Smooth muscle cell (in vitro differentiated cells): ENCODE results near the gene ARHGEF7. TPM values are rescaled to one million over a fixed set of nuclear protein-coding genes. Genes with fewer than 3 reads are reported as not detected.
A peak's percentile ranks its signal among the peaks of the same experiment; 100 is the strongest.
"Not testable (repeated sequence)": the region's sequence is repeated elsewhere in the genome, so short reads cannot be mapped to it uniquely, and the experiment has no call there.

Source experiments
- DNase-seq: peaks from one replicate; lab custom pipeline; 2025; ENCODE audit not compliant: unreplicated experiment; lab: John Stamatoyannopoulos, UW
- H2AFZ ChIP-seq: fragments of 200-600 bp; sonication (generic); 2 replicates; pipeline ENCODE4 v1.6.0; 2016; ENCODE audit warnings: antibody characterized with exemption, low read depth, mild to moderate bottlenecking
- H3F3A ChIP-seq: fragments of 200-600 bp; sonication (generic); 2 replicates; pipeline ENCODE4 v1.6.0; 2017; ENCODE audit warnings: antibody characterized with exemption, low read depth
- H3K27ac ChIP-seq: fragments of 200-600 bp; sonication (generic); 2 replicates; pipeline ENCODE4 v1.5.1; 2016; ENCODE audit warnings: low read depth, mild to moderate bottlenecking
- H3K27me3 ChIP-seq: fragments of 200-600 bp; sonication (generic); 2 replicates; pipeline ENCODE4 v1.6.1; 2016; ENCODE audit warnings: low read depth, mild to moderate bottlenecking
- H3K36me3 ChIP-seq: fragments of 200-600 bp; sonication (generic); 2 replicates; pipeline ENCODE4 v1.5.1; 2016; ENCODE audit warnings: low read depth
- H3K4me1 ChIP-seq: fragments of 200-600 bp; sonication (generic); 2 replicates; pipeline ENCODE4 v1.5.1; 2016; ENCODE audit warnings: low read depth
- H3K4me2 ChIP-seq: fragments of 200-600 bp; sonication (generic); 2 replicates; pipeline ENCODE4 v1.6.0; 2016; ENCODE audit warnings: mild to moderate bottlenecking
- H3K4me3 ChIP-seq: fragments of 200-600 bp; sonication (generic); 2 replicates; pipeline ENCODE4 v1.5.1; 2016; ENCODE audit warnings: mild to moderate bottlenecking
- H3K79me2 ChIP-seq: fragments of 200-600 bp; sonication (generic); 2 replicates; pipeline ENCODE4 v1.6.0; 2016; ENCODE audit warnings: low read depth, mild to moderate bottlenecking
- H3K9ac ChIP-seq: fragments of 200-600 bp; sonication (generic); 2 replicates; pipeline ENCODE4 v1.6.0; 2016; ENCODE audit warnings: low read depth
- H3K9me3 ChIP-seq: fragments of 200-600 bp; sonication (generic); replicated peaks from 2 replicates; pipeline ENCODE4 v1.5.1; 2016; ENCODE audit warnings: low read depth
- H4K20me1 ChIP-seq: fragments of 200-600 bp; sonication (generic); 2 replicates; pipeline ENCODE4 v1.6.0; 2016; ENCODE audit warnings: low read depth
- CTCF ChIP-seq: fragments of 200-600 bp; sonication (generic); IDR thresholded peaks from 2 replicates; pipeline ENCODE4 v1.5.1; 2017; ENCODE audit warnings: borderline replicate concordance, mild to moderate bottlenecking, antibody characterized with exemption; ENCODE audit not compliant: insufficient read depth, poor library complexity, severe bottlenecking
- WGBS: methylation state at CpG from one replicate; pipeline ENCODE4 v1.1.7; 2016; ENCODE audit warnings: low lambda C conversion rate; 5-methylcytosine and 5-hydroxymethylcytosine counted together
- polyA plus RNA-seq: library from polyadenylated mRNA; unstranded; fragments of >200 nt; fragmentation: Nextera tagmentation; extraction: Ambion mirVana; gene quantifications from 2 replicates; pipeline ENCODE4 v1.2.1, GENCODE V29; 2016
- total RNA-seq: library from RNA; depleted of rRNA; stranded (reverse); fragments of >200 nt; gene quantifications from 2 replicates; pipeline ENCODE4 v1.2.3, GENCODE V29; 2014

ARHGEF7 gene
- total and polyA plus RNA-seq, 2 experiments from 2014 or later: 13.8 to 32.4 TPM

DNA sequence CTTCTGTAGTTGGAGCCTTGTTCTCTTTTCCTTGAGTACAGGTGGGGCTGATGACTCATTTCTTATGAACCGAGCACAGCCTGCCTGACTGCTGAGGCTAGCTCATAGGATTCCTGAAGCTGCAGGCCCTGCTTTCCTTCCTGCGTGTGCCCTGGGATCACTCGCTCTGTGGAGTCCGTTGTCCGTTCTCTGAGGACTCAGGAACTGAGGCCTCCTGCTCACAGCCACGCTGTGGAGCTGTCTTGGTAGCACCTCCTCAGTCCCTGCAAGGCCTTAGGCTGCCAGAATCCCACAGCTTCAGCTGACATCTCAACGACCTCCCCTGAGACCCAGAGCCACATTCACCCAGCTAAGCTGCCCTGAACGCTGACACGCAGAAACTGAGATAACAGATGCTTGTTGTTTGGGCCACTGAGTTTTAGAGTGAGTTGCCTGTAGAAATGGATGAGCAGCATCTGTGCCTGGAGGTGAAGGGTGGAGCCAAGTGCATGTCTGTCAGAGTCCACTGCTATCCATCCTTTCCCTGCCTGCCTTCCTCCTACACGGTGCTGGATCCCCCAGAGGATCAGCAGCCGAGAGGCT is 72.9 kb downstream of the ARHGEF7 start:
- H3K9ac ChIP-seq: peak overlapping the region; percentile 9

DNA sequence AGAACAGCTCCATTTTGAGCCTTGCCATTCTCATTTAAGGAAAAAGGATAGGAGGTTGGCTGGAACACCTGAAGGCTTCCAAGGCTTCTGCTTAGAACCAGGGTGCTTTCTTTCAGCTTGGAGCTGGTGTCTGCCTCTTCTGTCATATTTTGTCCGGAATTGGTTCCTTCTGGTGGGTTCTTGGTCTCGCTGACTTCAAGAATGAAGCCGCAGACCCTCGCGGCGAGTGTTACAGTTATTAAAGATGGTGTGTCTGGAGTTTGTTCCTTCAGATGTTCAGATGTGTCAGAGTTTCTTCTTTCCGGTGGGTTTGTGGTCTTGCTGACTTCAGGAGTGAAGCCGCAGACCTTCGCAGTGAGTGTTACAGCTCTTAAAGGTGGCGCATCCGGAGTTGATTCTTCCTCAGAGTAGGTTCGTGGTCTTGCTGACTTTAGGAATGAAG is 74.0 kb downstream of the ARHGEF7 start:
- not testable (repeated sequence) for H3K4me1 ChIP-seq, H2AFZ ChIP-seq, H3F3A ChIP-seq, H3K9me3 ChIP-seq, H3K36me3 ChIP-seq, H3K9ac ChIP-seq, H3K27ac ChIP-seq, H3K4me2 ChIP-seq, H3K4me3 ChIP-seq, H3K27me3 ChIP-seq, DNase-seq
- Histone ChIP-seq H3K79me2 (peaks cover 79% of the 10 kb centered on the region), H4K20me1 (peaks cover 81% of the 10 kb centered on the region)
- 97% methylated on average over 12 of the region's 12 CpGs for WGBS

More for the DNA sequence above, 72.9 kb downstream of the ARHGEF7 start:
- TF ChIP-seq CTCF: no peak
- Histone ChIP-seq H2AFZ (no peak overlapping the region), H3K36me3 (no peaks in the 10 kb centered on the region), H3K27me3 (no peaks in the 10 kb centered on the region), H3F3A (peaks cover 5% of the 10 kb centered on the region), H3K4me2 (peak overlapping the region; percentile 20), H3K27ac (peak overlapping the region; percentile 65), H3K9me3 (no peaks in the 10 kb centered on the region), H3K4me1 (peaks cover 3% of the 10 kb centered on the region), H4K20me1 (peaks cover 86% of the 10 kb centered on the region), H3K4me3 (no peak overlapping the region), H3K79me2 (peaks cover 83% of the 10 kb centered on the region)
- WGBS: 48% methylated on average over 11 of the region's 11 CpGs
- DNase-seq: no peak

DNA sequence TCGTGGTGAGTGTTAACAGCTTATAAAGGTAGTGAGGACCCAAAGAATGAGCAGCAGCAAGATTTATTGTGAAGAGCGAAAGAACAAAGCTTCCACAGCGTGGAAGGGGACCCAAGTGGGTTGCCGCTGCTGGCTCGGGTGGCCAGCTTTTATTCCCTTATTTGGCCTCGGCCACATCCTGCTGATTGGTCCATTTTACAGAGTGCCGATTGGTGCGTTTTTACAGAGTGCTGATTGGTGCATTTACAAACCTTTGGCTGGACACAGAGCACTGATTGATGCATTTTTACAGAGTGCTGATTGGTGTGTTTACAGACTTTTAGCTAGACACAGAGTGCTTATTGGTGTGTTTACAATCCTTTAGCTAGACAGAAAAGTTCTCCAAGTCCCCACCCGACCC is 74.4 kb downstream of the ARHGEF7 start:
- not testable (repeated sequence) for H3F3A ChIP-seq, H3K9ac ChIP-seq, H3K4me1 ChIP-seq, H3K4me2 ChIP-seq, DNase-seq, H2AFZ ChIP-seq, H3K27me3 ChIP-seq, H3K4me3 ChIP-seq, H3K36me3 ChIP-seq, H3K9me3 ChIP-seq
- Histone ChIP-seq H3K79me2 (peaks cover 75% of the 10 kb centered on the region), H3K27ac (peak overlapping the region; percentile 12), H4K20me1 (peaks cover 80% of the 10 kb centered on the region)
- WGBS: 98% methylated on average over 9 of the region's 9 CpGs

DNA sequence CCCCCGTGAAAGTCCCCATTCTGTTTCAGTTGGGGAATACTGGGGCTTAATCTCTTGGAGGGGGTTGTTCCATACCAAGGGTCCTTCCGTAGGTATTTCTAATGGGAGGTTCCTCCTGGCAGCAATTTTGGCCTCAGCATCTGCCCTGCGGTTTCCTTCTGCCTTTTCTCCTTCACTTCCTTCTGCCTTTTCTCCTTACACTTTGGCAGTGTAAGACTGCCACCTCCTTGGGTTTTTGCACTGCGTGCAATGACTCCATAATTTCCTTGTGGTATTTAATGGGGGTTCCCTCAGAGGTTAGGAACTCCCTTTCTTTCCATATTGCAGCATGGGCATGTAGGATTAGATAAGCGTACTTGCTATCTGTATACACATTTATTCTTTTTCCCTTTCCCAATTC is 78.1 kb downstream of the ARHGEF7 start:
- not testable (repeated sequence) for H2AFZ ChIP-seq, H3F3A ChIP-seq, H3K27ac ChIP-seq, H3K9ac ChIP-seq, H3K4me1 ChIP-seq, H3K36me3 ChIP-seq, H3K27me3 ChIP-seq, H3K4me2 ChIP-seq, H3K4me3 ChIP-seq, H3K9me3 ChIP-seq, DNase-seq
- Histone ChIP-seq H4K20me1 (peaks cover 62% of the 10 kb centered on the region), H3K79me2 (peaks cover 71% of the 10 kb centered on the region)
- 96% methylated on average over 5 of the region's 5 CpGs for WGBS

- not testable (repeated sequence) for DNase-seq, H3K4me3 ChIP-seq, H3F3A ChIP-seq, H3K36me3 ChIP-seq, H2AFZ ChIP-seq, H3K27me3 ChIP-seq, H3K4me1 ChIP-seq, H3K9me3 ChIP-seq
- Histone ChIP-seq H3K4me2 (peak overlapping the region; percentile 54), H3K9ac (peak overlapping the region; percentile 57), H3K27ac (peak overlapping the region; percentile 91), H4K20me1 (peaks cover 59% of the 10 kb centered on the region), H3K79me2 (peaks cover 77% of the 10 kb centered on the region)
- WGBS: 19% methylated on average over 2 of the region's 2 CpGs
These were observed 79.5 kb downstream of the ARHGEF7 start for GRCh38 chr13:111194651-111195050.

DNA sequence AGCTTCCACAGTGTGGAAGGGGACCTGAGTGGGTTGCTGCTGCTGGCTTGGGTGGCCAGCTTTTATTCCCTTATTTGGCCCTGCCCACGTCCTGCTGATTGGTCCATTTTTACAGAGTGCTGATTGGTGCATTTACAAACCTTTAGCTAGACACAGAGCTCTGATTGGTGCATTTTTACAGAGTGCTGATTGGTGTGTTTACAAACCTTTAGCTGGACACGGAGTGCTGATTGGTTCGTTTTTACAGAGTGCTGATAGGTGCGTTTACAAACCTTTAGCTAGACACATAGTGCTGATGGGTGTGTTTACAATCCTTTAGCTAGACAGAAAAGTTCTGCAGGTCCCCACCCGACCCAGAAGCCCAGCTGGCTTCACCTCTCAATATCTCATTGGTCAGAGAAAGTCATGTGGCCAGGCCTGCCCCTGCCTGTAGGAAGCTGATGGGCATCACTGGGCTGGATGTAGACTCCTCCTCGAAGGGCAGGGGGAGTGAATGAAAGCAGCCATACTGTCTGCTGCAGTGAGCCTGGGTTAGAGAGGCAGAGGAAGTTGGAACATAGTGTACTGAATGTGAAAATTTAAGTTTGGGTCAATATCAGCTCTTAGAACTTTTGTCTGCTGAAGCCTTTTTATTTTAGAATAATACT is 83.7 kb downstream of the ARHGEF7 start:
- not testable (repeated sequence) for DNase-seq, H3K36me3 ChIP-seq, H2AFZ ChIP-seq, H3K27me3 ChIP-seq, H3K27ac ChIP-seq, H3K9me3 ChIP-seq, H3K9ac ChIP-seq, H3K4me2 ChIP-seq, H3K4me3 ChIP-seq, H3F3A ChIP-seq
- peaks cover 73% of the 10 kb centered on the region for H4K20me1 ChIP-seq
- peaks cover 31% of the 10 kb centered on the region for H3K4me1 ChIP-seq
- WGBS: 99% methylated on average over 6 of the region's 6 CpGs
- peaks cover 80% of the 10 kb centered on the region for H3K79me2 ChIP-seq
